Gastrocnemius medialis (tissue), 4 donors: ENCODE measurements around the gene BTNL8. TPM values are rescaled to one million over a fixed set of nuclear protein-coding genes. Genes with fewer than 3 reads are reported as not detected.

Experiments used
- ATAC-seq, 2 donors: fragments of 150-250 bp; one replicate each; pipeline ENCODE4 v1.9.1; 2016
- DNase-seq, 2 donors: peaks; one replicate each; pipeline ENCODE4 v3.0.0-alpha.2; 2019
- H3K27ac ChIP-seq, 4 donors: fragments of 200-600 bp; sonication (generic); 1 replicate in 1 of 4; 2 replicates in 3 of 4; pipeline ENCODE4 v1.5.1; 2016 to 2018; ENCODE audit warnings: mild to moderate bottlenecking in 2 of 4, moderate library complexity in 1 of 4
- H3K27me3 ChIP-seq, 3 donors: fragments of 200-600 bp; sonication (generic) in 2 of 3; 1 replicate in 1 of 3; 2 replicates in 2 of 3; pipeline versions ENCODE4 v1.5.1 to v1.6.0; 2016 to 2019; ENCODE audit warnings: mild to moderate bottlenecking in 1 of 3, moderate library complexity in 1 of 3
- H3K36me3 ChIP-seq, 2 donors: fragments of 200-600 bp; sonication (generic) in 1 of 2; one replicate each; pipeline ENCODE4 v1.5.1; 2017 to 2018
- H3K4me1 ChIP-seq, 2 donors: fragments of 200-600 bp; sonication (generic) in 1 of 2; one replicate each; pipeline ENCODE4 v1.5.1; 2016 to 2017; ENCODE audit warnings: mild to moderate bottlenecking in 2 of 2
- H3K4me3 ChIP-seq, 4 donors: fragments of 200-600 bp; sonication (generic) in 3 of 4; 1 replicate in 1 of 4; 2 replicates in 3 of 4; pipeline ENCODE4 v1.5.1; 2016 to 2019; ENCODE audit warnings: mild to moderate bottlenecking in 2 of 4
- H3K9me3 ChIP-seq, 3 donors: fragments of 200-600 bp; sonication (generic) in 2 of 3; 1 replicate in 1 of 3; 2 replicates in 2 of 3; pipeline ENCODE4 v1.5.1; 2016 to 2019
- POLR2A ChIP-seq, 2 donors: fragments of 450-650 bp; IDR thresholded peaks; one replicate each; pipeline ENCODE4 v1.6.1; 2017; ENCODE audit warnings: antibody characterized with exemption in 2 of 2, mild to moderate bottlenecking in 2 of 2, moderate library complexity in 2 of 2
- in situ Hi-C, 4 donors: fragments of 200-750 bp; cut with MboI; loops; one replicate each; pipeline versions ENCODE4 v1.15.0 to v1.8.0; 2017; ENCODE audit warnings: low sequenced_read_pairs in 4 of 4
- intact Hi-C: fragments of 100-400 bp; cut with DNase I; formaldehyde crosslinking; loops from one replicate; pipeline ENCODE4 v1.15.1; 2023; ENCODE audit warnings: low total_unique reads
- total RNA-seq, 4 donors: library from RNA; depleted of rRNA; stranded (reverse); fragments of >200 nt; gene quantifications; one replicate each; pipeline versions ENCODE4 v1.1.0 to v1.2.3, GENCODE V29; 2016
- TF ChIP-seq, protein P1 (sequence below), 5 experiments: fragments of 450-650 bp in 3 of 5; fragments of 200-600 bp in 2 of 5; sonication (generic) in 2 of 5; IDR thresholded peaks in 4 of 5; conservative IDR thresholded peaks in 1 of 5; 1 replicate in 4 of 5; 2 replicates in 1 of 5; pipeline ENCODE4 v1.5.1; 2016 to 2019; ENCODE audit warnings: antibody characterized with exemption in 5 of 5, mild to moderate bottlenecking in 3 of 5, moderate library complexity in 3 of 5

BTNL8 gene
- total RNA-seq, 4 donors from 2014 or later = 0.20 to 0.59 (median 0.22) TPM; not detected in 1

DNA sequence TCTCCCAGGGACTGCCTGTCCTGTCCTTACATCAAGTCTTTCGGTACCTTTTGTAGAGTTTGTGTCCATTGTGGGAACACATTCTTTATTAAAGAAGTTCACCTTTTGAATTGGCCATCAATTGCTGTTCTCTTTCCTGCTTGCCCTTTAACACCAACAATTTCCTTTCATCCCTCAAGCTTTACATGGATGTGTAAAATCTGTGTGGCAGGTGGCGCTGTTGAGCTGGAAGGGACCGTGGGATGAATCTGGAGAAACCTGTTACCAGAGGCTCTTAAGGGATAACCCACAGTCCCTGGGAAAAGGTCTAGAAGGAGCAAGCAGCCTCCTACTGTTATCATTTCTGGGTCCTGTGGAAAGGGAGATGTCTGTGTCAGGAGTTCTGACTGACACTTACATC is 30.0 kb upstream of the BTNL8 start:
- ATAC-seq (peak; percentile 78 to 82), DNase-seq (peak; percentile 49 to 73)
- Histone ChIP-seq H3K36me3 (no peaks in the 10 kb centered on the region), H3K27me3 (no peaks in the 10 kb centered on the region), H3K9me3 (no peaks in the 10 kb centered on the region), H3K27ac (no peak overlapping the region), H3K4me1 (no peaks in the 10 kb centered on the region), H3K4me3 (no peak overlapping the region)
- no peak for TF ChIP-seq POLR2A (IDR thresholded peaks at IDR 0.05)
- TF ChIP-seq, protein P1, sequence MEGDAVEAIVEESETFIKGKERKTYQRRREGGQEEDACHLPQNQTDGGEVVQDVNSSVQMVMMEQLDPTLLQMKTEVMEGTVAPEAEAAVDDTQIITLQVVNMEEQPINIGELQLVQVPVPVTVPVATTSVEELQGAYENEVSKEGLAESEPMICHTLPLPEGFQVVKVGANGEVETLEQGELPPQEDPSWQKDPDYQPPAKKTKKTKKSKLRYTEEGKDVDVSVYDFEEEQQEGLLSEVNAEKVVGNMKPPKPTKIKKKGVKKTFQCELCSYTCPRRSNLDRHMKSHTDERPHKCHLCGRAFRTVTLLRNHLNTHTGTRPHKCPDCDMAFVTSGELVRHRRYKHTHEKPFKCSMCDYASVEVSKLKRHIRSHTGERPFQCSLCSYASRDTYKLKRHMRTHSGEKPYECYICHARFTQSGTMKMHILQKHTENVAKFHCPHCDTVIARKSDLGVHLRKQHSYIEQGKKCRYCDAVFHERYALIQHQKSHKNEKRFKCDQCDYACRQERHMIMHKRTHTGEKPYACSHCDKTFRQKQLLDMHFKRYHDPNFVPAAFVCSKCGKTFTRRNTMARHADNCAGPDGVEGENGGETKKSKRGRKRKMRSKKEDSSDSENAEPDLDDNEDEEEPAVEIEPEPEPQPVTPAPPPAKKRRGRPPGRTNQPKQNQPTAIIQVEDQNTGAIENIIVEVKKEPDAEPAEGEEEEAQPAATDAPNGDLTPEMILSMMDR (IDR thresholded peaks at IDR 0.05 in 4 of 5, conservative IDR thresholded peaks at IDR 0.05 in 1 of 5) = peak; percentile 43 to 76 (median 58)
- in situ Hi-C loops (no loop called here), intact Hi-C loops (loop anchor here (2.0 to 10.0 kb wide), 5 partner anchors 84 to 396 kb away; partner anchors contain the start of gene TRIM52)

DNA sequence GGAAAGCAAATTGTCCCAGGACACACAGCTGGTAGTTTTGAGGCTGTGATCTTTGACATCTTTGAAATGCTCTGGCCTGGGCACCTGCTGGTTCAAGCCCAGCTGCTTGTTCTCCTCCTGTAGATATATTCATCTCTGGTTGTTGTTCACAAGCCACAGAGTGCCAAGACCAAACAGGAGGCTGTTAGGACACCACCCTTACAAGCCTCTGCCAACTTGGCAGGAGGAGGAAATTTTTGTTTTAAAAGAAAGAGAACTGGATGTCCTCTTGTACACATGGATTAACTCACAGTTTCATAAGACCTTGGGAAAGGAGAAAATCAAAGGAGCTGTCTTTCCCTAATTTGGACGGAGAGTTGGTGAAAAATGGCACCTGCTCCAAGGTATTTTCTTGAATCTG is 29.4 kb upstream of the BTNL8 start:
- in situ Hi-C loops (no loop called here), intact Hi-C loops (loop anchor here (2.0 to 10.0 kb wide), 5 partner anchors 85 to 395 kb away; partner anchors contain the start of gene TRIM52)
- Histone ChIP-seq H3K27me3 (no peaks in the 10 kb centered on the region), H3K4me1 (no peaks in the 10 kb centered on the region), H3K4me3 (no peak overlapping the region), H3K27ac (peak overlapping the region in 1 of 4 donors; percentile 60), H3K36me3 (no peaks in the 10 kb centered on the region), H3K9me3 (no peaks in the 10 kb centered on the region)
- ATAC-seq (peak; percentile 81 to 82), DNase-seq (peak; percentile 39 to 45)
- TF ChIP-seq, protein P1 (IDR thresholded peaks at IDR 0.05 in 4 of 5, conservative IDR thresholded peaks at IDR 0.05 in 1 of 5) = no peak
- no peak for TF ChIP-seq POLR2A (IDR thresholded peaks at IDR 0.05)

DNA sequence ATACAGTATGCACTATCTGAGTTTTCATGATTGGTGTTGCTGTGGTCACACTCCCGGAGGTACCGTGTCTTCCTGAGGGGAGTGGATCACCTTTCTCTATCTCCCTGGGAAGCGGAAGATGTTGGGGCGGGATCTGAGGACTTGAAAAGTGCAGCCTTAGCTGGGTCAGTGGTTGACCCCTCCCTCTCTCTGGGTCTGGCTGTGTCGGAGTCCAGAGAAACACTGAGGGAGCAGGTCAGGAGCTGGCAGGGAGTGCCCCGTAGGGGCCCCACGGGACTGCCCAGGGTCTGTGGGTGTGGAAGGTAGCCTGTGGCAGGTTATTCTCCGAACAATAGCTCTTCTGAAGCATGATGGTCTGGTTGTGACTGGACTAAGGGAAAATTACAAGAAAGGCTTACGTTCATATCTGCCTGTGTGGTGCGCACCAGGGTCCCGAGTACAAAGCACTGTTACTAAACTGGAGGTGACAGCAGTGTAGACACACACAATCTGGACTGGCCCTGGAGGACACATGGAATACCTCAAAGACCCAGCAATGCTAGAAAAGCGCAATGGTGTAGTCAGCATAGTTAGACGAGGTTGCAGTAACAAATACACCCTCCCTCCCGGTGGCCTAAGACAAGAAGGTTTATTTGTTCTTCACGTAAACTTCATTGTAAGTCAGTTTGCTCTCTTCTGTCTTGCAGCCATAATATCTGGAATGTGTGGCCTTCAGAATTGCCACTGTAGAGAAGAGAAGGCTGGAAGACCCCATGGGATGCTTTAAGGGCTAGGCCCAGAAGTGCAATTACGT is 28.5 kb upstream of the BTNL8 start:
- intact Hi-C loops = no loop called here

DNA sequence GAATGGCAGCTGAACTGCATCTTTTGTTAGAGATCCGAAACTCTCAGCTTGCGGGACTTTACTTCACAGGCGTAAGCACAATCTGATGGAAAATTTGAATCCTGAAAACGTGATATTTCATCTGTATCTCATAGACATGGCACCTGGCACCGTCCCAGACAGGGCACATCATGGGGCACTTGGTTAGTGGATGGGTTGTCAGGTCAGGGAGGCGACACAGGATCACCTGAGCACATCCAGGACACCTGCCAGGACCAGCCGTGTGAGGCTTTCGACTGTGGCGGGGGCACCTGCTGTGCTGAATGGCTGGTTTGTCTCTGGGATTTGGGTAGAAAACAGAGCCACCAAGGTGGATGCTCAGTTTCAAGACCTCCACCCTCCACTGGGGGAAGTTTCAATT is 26.5 kb upstream of the BTNL8 start:
- Histone ChIP-seq H3K27ac (no peak overlapping the region), H3K9me3 (no peaks in the 10 kb centered on the region), H3K4me1 (no peaks in the 10 kb centered on the region), H3K27me3 (no peaks in the 10 kb centered on the region), H3K4me3 (no peak overlapping the region), H3K36me3 (no peaks in the 10 kb centered on the region)
- DNase-seq (no peak), ATAC-seq (no peak)
- intact Hi-C loops (no loop called here), in situ Hi-C loops (loop anchor here in 1 of 4 donors (5.0 kb wide), 1 partner anchor 90 kb away; no protein-coding TSS in a partner anchor)
- TF ChIP-seq, protein P1 (IDR thresholded peaks at IDR 0.05 in 4 of 5, conservative IDR thresholded peaks at IDR 0.05 in 1 of 5) = no peak
- no peak for TF ChIP-seq POLR2A (IDR thresholded peaks at IDR 0.05)

More for the DNA sequence above, 28.5 kb upstream of the BTNL8 start:
- TF ChIP-seq, protein P1 (IDR thresholded peaks at IDR 0.05 in 4 of 5, conservative IDR thresholded peaks at IDR 0.05 in 1 of 5) = no peak
- no peak for TF ChIP-seq POLR2A (IDR thresholded peaks at IDR 0.05)
- ATAC-seq = no peak
- no peaks in the 10 kb centered on the region for H3K36me3 ChIP-seq
- H3K4me3 ChIP-seq = no peak overlapping the region
- in situ Hi-C loops = loop anchor here in 1 of 4 donors (5.0 kb wide), 1 partner anchor 88 kb away; no protein-coding TSS in a partner anchor
- peak overlapping the region in 1 of 4 donors; percentile 60 for H3K27ac ChIP-seq
- DNase-seq = no peak
- H3K27me3 ChIP-seq = no peaks in the 10 kb centered on the region
- H3K9me3 ChIP-seq = no peaks in the 10 kb centered on the region
- H3K4me1 ChIP-seq = no peaks in the 10 kb centered on the region
